Stimulated activated CD8-positive, alpha-beta memory T cell treated with anti-CD3 and anti-CD28 coated beads, Interleukin-7, amount 100 ng/mL, for 24 hours (primary cell): Measurements from ENCODE around the gene METTL27.
"Not testable (repeated sequence)": the region's sequence is repeated elsewhere in the genome, so short reads cannot be mapped to it uniquely, and the experiment has no call there.

Source experiments
- DNase-seq: peaks from one replicate; pipeline ENCODE4 v3.0.0-alpha.2; 2020; ENCODE audit warnings: low read depth

Gene METTL27

GRCh38 chr7:73869011-73869798 is 26.9 kb upstream of the METTL27 start:
- no peak for DNase-seq

- no peak for DNase-seq
Observed at GRCh38 chr7:73866446-73866767, 24.1 kb upstream of the METTL27 start.

- DNase-seq, result no peak
Observed at GRCh38 chr7:73865738-73866445, 23.6 kb upstream of the METTL27 start.

GRCh38 chr7:73864981-73865711 is 22.8 kb upstream of the METTL27 start:
- DNase-seq, result no peak

GRCh38 chr7:73861305-73861704 is 19.0 kb upstream of the METTL27 start:
- no peak for DNase-seq

GRCh38 chr7:73860859-73861258 is 18.5 kb upstream of the METTL27 start, which contains the start of gene TMEM270:
TSS of gene TMEM270 (plus strand) at chr7:73861159. CDS start at chr7:73861195, 36 bp downstream.
- DNase-seq, result no peak

- DNase-seq, result no peak
Observed at GRCh38 chr7:73858807-73859206, 16.5 kb upstream of the METTL27 start.

GRCh38 chr7:73856941-73857340 is 14.6 kb upstream of the METTL27 start:
- no peak for DNase-seq

- DNase-seq, result no peak
Observed at GRCh38 chr7:73852500-73852899, 10.2 kb upstream of the METTL27 start.

- DNase-seq, result no peak
Observed at GRCh38 chr7:73851410-73852338, 9.4 kb upstream of the METTL27 start.

- DNase-seq, result no peak
Observed at GRCh38 chr7:73850781-73851207, 8.5 kb upstream of the METTL27 start.

- no peak for DNase-seq
Observed at GRCh38 chr7:73847941-73848723, 5.8 kb upstream of the METTL27 start.

GRCh38 chr7:73845701-73846195 is 3.4 kb upstream of the METTL27 start:
- not testable (repeated sequence) for DNase-seq

GRCh38 chr7:73844848-73845460 is 2.6 kb upstream of the METTL27 start:
- DNase-seq, result no peak

- no peak for DNase-seq
Observed at GRCh38 chr7:73844131-73844547, 1.8 kb upstream of the METTL27 start.

- no peak for DNase-seq
Observed at GRCh38 chr7:73841689-73842066, 638 bp downstream of the METTL27 start.

- DNase-seq, result no peak
Observed at GRCh38 chr7:73840715-73841379, 1.5 kb downstream of the METTL27 start.

GRCh38 chr7:73839743-73840714 is 2.3 kb downstream of the METTL27 start:
- no peak for DNase-seq
